ENCODE measurements around the gene JAGN1.
"Not testable (repeated sequence)": the region's sequence is repeated elsewhere in the genome, so short reads cannot be mapped to it uniquely, and the experiment has no call there.

The JAGN1 gene

DNA sequence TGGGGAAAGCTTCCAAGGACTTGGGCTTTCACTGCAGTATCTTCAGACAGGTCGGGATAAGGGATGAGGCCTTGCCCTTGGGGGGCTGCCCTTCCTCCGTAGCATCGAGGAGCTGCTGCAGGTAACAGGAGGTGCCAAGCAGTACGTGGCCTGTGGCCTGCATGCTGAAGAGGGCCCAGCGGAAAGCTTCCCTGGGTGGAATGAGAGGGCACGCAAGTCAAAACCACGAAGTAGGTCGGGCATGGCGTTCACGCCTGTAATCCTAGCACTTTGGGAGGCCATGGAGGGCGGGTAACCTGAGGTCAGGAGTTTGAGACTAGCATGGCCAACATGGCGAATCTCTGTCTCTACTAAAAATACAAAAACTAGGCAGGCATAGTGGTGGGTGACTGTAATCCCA, 23.3 kb upstream of the JAGN1 start:
- H3K9ac ChIP-seq (ENCODE audit: low read depth, low read length): no peak overlapping the region
- H3K4me3 ChIP-seq (ENCODE audit: low read depth, low read length): no peak overlapping the region
- no peaks in the 10 kb centered on the region for H3K36me3 ChIP-seq (ENCODE audit: control insufficient read depth, insufficient read depth, low read length)
- H3K27me3 ChIP-seq (ENCODE audit: control insufficient read depth, insufficient read depth, low read length): peaks cover 11% of the 10 kb centered on the region
- H3K4me1 ChIP-seq (ENCODE audit: control insufficient read depth, insufficient read depth, low read length): no peaks in the 10 kb centered on the region
- H3K27ac ChIP-seq (ENCODE audit: low read depth, low read length): no peak overlapping the region
- no peaks in the 10 kb centered on the region for H3K9me3 ChIP-seq (ENCODE audit: control insufficient read depth, insufficient read depth, low read length)

DNA sequence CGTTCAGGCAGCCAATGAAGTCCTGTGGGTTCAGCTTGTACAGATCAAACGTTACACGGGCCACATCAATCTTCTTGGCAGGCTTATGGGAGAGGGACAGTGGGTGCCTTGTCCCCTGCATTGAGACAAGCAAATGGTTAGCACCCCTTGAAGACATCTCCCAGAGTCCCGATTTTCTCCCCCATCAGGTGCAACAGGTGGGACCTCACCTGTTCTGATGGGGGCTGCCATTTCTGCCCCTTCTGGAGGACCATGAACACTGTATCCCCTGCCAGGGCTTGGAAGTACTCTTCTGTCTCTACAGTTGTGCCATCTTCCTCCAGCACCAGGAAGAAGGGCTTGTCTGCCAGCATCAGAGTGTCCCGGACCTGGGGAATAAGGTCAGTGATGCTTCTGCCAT, 20.5 kb upstream of the JAGN1 start:
- no peak overlapping the region for H3K4me3 ChIP-seq (ENCODE audit: low read depth, low read length)
- no peaks in the 10 kb centered on the region for H3K4me1 ChIP-seq (ENCODE audit: control insufficient read depth, insufficient read depth, low read length)
- H3K36me3 ChIP-seq (ENCODE audit: control insufficient read depth, insufficient read depth, low read length): no peaks in the 10 kb centered on the region

DNA sequence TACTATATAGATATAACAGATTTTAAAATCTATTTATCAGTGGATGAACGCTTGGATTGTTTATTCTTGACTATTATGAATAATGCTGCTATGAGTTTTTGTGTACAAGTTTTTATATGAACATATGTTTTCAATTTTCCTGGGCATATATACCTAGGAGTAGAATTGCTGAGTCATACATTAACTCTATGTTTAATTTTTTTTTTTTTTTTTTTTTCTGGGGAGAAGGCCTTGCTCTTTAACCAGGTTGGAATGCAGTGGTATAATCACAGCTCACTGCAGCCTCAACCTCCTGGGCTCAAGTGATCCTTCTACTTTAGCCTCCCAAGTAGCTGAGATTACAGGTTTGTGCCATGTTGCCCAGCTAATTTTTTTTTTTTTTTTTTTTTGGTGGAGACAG, 19.4 kb upstream of the JAGN1 start:
- no peaks in the 10 kb centered on the region for H3K27me3 ChIP-seq (ENCODE audit: control insufficient read depth, insufficient read depth, low read length)
- no peak overlapping the region for H3K27ac ChIP-seq (ENCODE audit: low read depth, low read length)
- no peak overlapping the region for H3K4me3 ChIP-seq (ENCODE audit: low read depth, low read length)

More for the DNA sequence above, 20.5 kb upstream of the JAGN1 start:
- no peaks in the 10 kb centered on the region for H3K27me3 ChIP-seq (ENCODE audit: control insufficient read depth, insufficient read depth, low read length)
- H3K9ac ChIP-seq (ENCODE audit: low read depth, low read length): no peak overlapping the region
- no peaks in the 10 kb centered on the region for H3K9me3 ChIP-seq (ENCODE audit: control insufficient read depth, insufficient read depth, low read length)
- H3K27ac ChIP-seq (ENCODE audit: low read depth, low read length): no peak overlapping the region

DNA sequence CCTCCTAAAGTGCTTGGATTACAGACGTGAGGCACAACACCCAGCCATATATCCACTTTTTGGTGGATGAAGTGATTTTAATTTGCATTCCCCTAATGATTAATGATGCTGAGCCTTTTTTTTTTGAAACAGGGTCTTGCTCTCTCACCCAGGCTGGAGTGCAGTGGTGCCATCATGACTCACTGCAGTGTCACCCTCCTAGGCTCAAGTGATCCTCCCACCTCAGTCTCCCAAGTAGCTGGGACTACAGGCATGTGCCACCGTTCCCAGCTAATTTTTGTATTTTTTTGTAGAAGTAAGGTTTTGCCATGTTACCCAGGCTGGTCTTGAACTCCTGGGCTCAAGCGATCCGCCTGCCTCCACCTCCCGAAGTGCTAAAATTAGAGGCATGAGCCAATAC, 18.3 kb upstream of the JAGN1 start:
- H3K27ac ChIP-seq (ENCODE audit: low read depth, low read length); H3K36me3 ChIP-seq (ENCODE audit: control insufficient read depth, insufficient read depth, low read length); H3K27me3 ChIP-seq (ENCODE audit: control insufficient read depth, insufficient read depth, low read length); H3K4me1 ChIP-seq (ENCODE audit: control insufficient read depth, insufficient read depth, low read length); H3K9ac ChIP-seq (ENCODE audit: low read depth, low read length); H3K9me3 ChIP-seq (ENCODE audit: control insufficient read depth, insufficient read depth, low read length); H3K4me3 ChIP-seq (ENCODE audit: low read depth, low read length): not testable (repeated sequence)

More for the DNA sequence above, 19.4 kb upstream of the JAGN1 start:
- Histone ChIP-seq H3K9me3 (ENCODE audit: control insufficient read depth, insufficient read depth, low read length) (no peaks in the 10 kb centered on the region), H3K36me3 (ENCODE audit: control insufficient read depth, insufficient read depth, low read length) (no peaks in the 10 kb centered on the region), H3K4me1 (ENCODE audit: control insufficient read depth, insufficient read depth, low read length) (no peaks in the 10 kb centered on the region), H3K9ac (ENCODE audit: low read depth, low read length) (no peak overlapping the region)

DNA sequence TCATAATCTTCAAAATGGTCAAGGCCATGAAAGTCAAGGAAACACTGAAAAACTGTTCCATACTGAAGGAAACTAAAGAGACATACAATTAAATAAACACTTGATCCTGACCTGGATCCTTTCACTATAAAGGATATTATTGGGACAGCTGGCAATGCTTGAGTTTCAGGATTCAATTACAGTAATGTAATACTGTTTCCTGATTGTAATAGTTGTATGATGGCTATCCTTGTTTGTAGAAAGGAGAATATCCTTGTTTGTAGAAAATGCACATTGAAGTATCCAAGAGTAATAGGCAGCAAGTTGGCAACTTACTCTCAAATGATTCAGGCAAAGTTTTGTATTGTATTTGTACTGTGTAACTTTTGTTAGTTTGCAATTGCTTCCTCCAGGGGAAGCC, 15.0 kb upstream of the JAGN1 start:
- Histone ChIP-seq H3K9ac (ENCODE audit: low read depth, low read length) (no peak overlapping the region), H3K36me3 (ENCODE audit: control insufficient read depth, insufficient read depth, low read length) (no peaks in the 10 kb centered on the region), H3K4me1 (ENCODE audit: control insufficient read depth, insufficient read depth, low read length) (no peaks in the 10 kb centered on the region), H3K9me3 (ENCODE audit: control insufficient read depth, insufficient read depth, low read length) (no peaks in the 10 kb centered on the region), H3K27me3 (ENCODE audit: control insufficient read depth, insufficient read depth, low read length) (no peaks in the 10 kb centered on the region), H3K4me3 (ENCODE audit: low read depth, low read length) (no peak overlapping the region), H3K27ac (ENCODE audit: low read depth, low read length) (no peak overlapping the region)

DNA sequence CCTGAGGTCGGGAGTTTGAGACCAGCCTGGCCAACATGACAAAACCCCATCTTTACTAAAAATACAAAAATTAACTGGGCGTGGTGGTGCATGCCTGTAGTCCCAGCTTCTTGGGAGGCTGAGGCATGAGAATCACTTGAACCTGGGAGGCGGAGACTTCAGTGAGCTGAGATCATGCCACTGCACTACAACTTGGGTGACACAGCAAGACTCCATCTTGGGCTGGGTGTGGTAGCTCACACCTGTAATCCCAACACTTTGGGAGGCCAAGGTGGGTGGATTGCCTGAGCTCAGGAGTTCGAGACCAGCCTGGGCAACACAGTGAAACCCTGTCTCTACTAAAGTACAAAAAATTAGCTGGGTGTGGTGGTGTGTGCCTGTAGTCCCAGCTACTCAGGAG, 14.2 kb upstream of the JAGN1 start:
- not testable (repeated sequence) for H3K4me3 ChIP-seq (ENCODE audit: low read depth, low read length); H3K9ac ChIP-seq (ENCODE audit: low read depth, low read length); H3K4me1 ChIP-seq (ENCODE audit: control insufficient read depth, insufficient read depth, low read length); H3K27me3 ChIP-seq (ENCODE audit: control insufficient read depth, insufficient read depth, low read length); H3K27ac ChIP-seq (ENCODE audit: low read depth, low read length); H3K9me3 ChIP-seq (ENCODE audit: control insufficient read depth, insufficient read depth, low read length); H3K36me3 ChIP-seq (ENCODE audit: control insufficient read depth, insufficient read depth, low read length)

DNA sequence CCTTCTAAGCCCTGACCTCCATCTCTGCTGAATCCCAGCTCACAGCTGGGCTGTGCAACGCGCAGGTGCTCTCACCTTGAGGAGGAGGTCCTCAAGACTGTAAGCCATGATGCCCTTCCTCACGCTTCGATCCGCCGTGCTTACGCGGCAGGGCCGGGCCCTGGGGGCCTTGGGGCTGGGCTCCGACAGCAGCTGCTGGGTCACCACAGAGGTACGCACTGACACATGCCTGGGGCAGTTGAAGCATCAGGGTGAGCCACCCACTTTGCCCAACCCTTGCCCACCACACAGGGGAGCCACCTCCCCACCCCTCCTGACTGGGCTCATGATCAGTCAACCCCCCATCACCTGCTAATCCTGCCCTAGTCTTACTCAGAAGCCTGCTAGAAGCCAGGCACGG, 13.4 kb upstream of the JAGN1 start:
- Histone ChIP-seq H3K9ac (ENCODE audit: low read depth, low read length) (no peak overlapping the region), H3K9me3 (ENCODE audit: control insufficient read depth, insufficient read depth, low read length) (no peaks in the 10 kb centered on the region)

DNA sequence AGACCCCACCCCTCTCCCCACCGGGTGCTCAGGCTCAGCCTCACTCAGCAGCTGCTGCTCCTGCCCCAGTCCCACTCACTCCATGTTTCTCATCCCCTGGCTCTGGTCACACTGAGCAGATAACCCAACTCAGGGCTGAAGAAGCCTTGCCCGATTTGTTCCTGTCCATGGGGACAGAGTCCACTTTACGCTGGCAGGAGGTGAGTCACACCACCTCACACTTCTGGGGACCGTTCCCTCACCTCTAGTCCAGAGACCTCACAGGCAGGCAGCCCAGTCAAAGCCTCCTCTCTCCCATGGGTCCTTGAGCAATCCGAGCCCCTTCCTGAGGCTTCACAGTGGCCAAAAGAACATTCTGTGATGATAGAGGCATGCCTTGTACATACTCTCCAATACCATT, 11.7 kb upstream of the JAGN1 start:
- no peak overlapping the region for H3K4me3 ChIP-seq (ENCODE audit: low read depth, low read length)
- H3K9me3 ChIP-seq (ENCODE audit: control insufficient read depth, insufficient read depth, low read length): no peaks in the 10 kb centered on the region
- no peak overlapping the region for H3K27ac ChIP-seq (ENCODE audit: low read depth, low read length)
- H3K9ac ChIP-seq (ENCODE audit: low read depth, low read length): no peak overlapping the region
- no peaks in the 10 kb centered on the region for H3K36me3 ChIP-seq (ENCODE audit: control insufficient read depth, insufficient read depth, low read length)
- H3K4me1 ChIP-seq (ENCODE audit: control insufficient read depth, insufficient read depth, low read length): no peaks in the 10 kb centered on the region
- no peaks in the 10 kb centered on the region for H3K27me3 ChIP-seq (ENCODE audit: control insufficient read depth, insufficient read depth, low read length)

More for the DNA sequence above, 13.4 kb upstream of the JAGN1 start:
- Histone ChIP-seq H3K27ac (ENCODE audit: low read depth, low read length) (no peak overlapping the region), H3K4me3 (ENCODE audit: low read depth, low read length) (no peak overlapping the region), H3K36me3 (ENCODE audit: control insufficient read depth, insufficient read depth, low read length) (no peaks in the 10 kb centered on the region), H3K27me3 (ENCODE audit: control insufficient read depth, insufficient read depth, low read length) (no peaks in the 10 kb centered on the region), H3K4me1 (ENCODE audit: control insufficient read depth, insufficient read depth, low read length) (no peaks in the 10 kb centered on the region)

DNA sequence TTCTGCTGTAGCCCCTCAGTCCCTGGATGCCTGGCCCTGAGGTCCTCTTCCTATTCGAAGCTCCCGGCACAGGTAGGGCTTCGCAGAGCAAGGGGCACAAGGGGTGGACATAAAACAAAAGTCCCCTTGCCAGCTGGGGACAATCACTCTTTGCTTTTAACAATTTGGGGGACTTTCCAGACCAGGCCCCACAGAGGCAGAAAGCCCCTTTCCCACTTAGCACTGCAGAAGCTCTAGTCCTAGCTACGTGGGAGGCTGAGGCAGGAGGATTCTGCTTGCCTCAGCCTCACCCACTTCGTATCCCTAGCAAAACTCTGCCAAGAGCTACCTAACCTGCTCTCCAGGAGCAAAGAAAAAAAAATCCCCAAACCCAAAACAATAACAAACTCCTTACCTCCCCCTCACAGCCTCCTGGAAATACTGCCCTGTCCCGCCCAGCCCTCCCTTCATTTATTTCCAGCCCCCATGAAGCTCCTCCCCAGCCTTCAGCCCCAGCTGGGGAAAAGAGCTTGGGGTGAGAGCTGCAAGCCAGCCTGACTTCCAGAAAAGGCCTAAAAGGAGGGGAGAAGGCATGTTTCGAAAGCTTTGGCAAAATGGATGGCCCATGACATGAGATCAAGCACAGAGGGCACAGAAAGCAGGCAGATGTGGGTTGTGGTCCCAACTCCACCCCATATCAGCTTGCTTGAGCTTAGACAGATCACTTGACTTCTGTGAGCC, 10.4 kb upstream of the JAGN1 start, which contains the start of gene CIDEC:
CIDEC (minus strand) TSS at position 424 of the 720 bp plus-strand sequence. CDS start 1,767 bp downstream, outside the sequence.
- Histone ChIP-seq H3K9me3 (ENCODE audit: control insufficient read depth, insufficient read depth, low read length) (no peaks in the 10 kb centered on the region), H3K27ac (ENCODE audit: low read depth, low read length) (no peak within 1 kb of the TSS), H3K4me3 (ENCODE audit: low read depth, low read length) (no peak within 1 kb of the TSS), H3K27me3 (ENCODE audit: control insufficient read depth, insufficient read depth, low read length) (no peaks in the 10 kb centered on the region), H3K36me3 (ENCODE audit: control insufficient read depth, insufficient read depth, low read length) (no peaks in the 10 kb centered on the region), H3K9ac (ENCODE audit: low read depth, low read length) (no peak within 1 kb of the TSS), H3K4me1 (ENCODE audit: control insufficient read depth, insufficient read depth, low read length) (no peaks in the 10 kb centered on the region)

DNA sequence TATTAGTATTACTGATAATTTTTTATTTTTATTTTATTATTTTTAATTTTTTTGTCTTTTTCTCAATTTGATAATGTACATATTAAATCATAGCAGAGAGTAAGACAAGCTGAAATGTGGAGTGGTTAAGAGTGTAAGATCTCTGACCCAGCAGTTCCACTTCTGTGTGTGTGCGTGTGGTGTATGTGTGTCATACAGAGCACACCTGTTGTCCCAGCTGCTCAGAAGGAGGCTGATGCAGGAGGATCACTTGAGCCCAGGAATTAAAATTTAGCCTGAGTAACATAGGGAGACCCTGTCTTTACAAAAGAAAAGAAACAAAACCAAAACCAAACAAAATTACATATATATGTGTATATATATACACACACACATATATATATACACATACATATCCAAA, 9.0 kb upstream of the JAGN1 start:
- H3K9ac ChIP-seq (ENCODE audit: low read depth, low read length): no peak overlapping the region
- H3K27ac ChIP-seq (ENCODE audit: low read depth, low read length): no peak overlapping the region
- no peaks in the 10 kb centered on the region for H3K9me3 ChIP-seq (ENCODE audit: control insufficient read depth, insufficient read depth, low read length)

DNA sequence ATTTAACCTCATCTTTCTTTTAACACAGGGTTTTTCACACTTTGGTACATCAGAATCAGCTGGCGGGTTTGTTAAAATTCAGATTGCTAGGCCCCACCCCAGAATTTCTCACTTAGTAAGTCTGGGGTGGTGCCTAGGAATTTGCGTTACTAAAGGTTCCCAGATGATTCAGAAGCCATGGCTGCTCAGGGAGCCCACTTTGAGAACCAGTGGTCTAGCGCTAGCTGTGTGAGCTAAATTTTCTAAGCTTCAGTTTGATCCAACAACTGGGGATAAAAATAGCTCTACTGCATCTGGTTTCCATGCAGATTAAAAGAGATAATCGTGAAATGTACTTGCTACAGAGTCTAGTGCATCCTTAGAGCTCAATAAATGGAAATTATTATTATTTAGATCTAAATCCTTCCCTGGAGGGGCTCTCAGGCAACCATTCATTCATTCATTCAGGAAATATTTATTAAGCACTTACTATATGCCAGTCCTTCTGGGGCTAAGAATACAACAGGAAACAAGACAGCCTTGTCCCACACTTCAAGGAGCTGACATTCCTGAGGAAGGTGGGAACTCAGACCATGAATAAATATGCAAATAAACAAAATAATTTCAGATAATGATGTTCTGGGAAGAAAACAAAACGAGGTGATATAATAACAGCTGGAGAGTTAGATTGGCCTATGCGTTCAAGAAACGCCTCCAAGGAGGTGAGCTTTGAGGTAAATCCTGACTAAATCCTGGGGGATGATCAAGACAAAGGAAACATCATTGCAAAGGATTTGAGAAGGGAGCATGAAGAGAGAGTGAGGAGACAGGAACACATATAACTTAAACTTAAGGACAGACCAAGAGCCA, 6.5 kb upstream of the JAGN1 start:
- H3K27me3 ChIP-seq (ENCODE audit: control insufficient read depth, insufficient read depth, low read length): no peaks in the 10 kb centered on the region; the same call in 1 of the 2 replicates
- no peak overlapping the region for H3K27ac ChIP-seq (ENCODE audit: low read depth, low read length)
- no peak overlapping the region for H3K4me3 ChIP-seq (ENCODE audit: low read depth, low read length)
- no peaks in the 10 kb centered on the region for H3K9me3 ChIP-seq (ENCODE audit: control insufficient read depth, insufficient read depth, low read length)
- no peak overlapping the region for H3K9ac ChIP-seq (ENCODE audit: low read depth, low read length)
- H3K36me3 ChIP-seq (ENCODE audit: control insufficient read depth, insufficient read depth, low read length): no peaks in the 10 kb centered on the region
- H3K4me1 ChIP-seq (ENCODE audit: control insufficient read depth, insufficient read depth, low read length): no peaks in the 10 kb centered on the region

More for the DNA sequence above, 9.0 kb upstream of the JAGN1 start:
- Histone ChIP-seq H3K27me3 (ENCODE audit: control insufficient read depth, insufficient read depth, low read length) (no peaks in the 10 kb centered on the region), H3K36me3 (ENCODE audit: control insufficient read depth, insufficient read depth, low read length) (no peaks in the 10 kb centered on the region), H3K4me1 (ENCODE audit: control insufficient read depth, insufficient read depth, low read length) (no peaks in the 10 kb centered on the region), H3K4me3 (ENCODE audit: low read depth, low read length) (no peak overlapping the region)
